Suprapubic skin (tissue), 4 donors: Measurements from ENCODE around the gene ZC3H7B. TPM values are rescaled to one million over a fixed set of nuclear protein-coding genes. Genes with fewer than 3 reads are reported as not detected.

ENCODE experiments used
- DNase-seq, 2 donors: peaks; one replicate each; pipeline ENCODE4 v3.0.0-alpha.2; 2019; ENCODE audit warnings: low spot score in 2 of 2
- H3K27ac ChIP-seq: fragments of 200-600 bp; sonication (generic); one replicate; pipeline ENCODE4 v1.5.1; 2019
- H3K27me3 ChIP-seq: fragments of 200-600 bp; sonication (generic); one replicate; pipeline ENCODE4 v1.5.1; 2019
- H3K36me3 ChIP-seq: fragments of 200-600 bp; sonication (generic); one replicate; pipeline ENCODE4 v1.5.1; 2019
- H3K4me1 ChIP-seq: fragments of 200-600 bp; sonication (generic); one replicate; pipeline ENCODE4 v1.5.1; 2019
- H3K4me3 ChIP-seq: fragments of 200-600 bp; sonication (generic); one replicate; pipeline ENCODE4 v1.5.1; 2019; ENCODE audit warnings: mild to moderate bottlenecking
- H3K9me3 ChIP-seq: fragments of 200-600 bp; sonication (generic); one replicate; pipeline ENCODE4 v1.5.1; 2019
- CTCF ChIP-seq, 2 donors: fragments of 200-600 bp in 1 of 2; fragments of 450-650 bp in 1 of 2; sonication (generic) in 1 of 2; IDR thresholded peaks; one replicate each; pipeline ENCODE4 v1.5.1; 2016 to 2019; ENCODE audit warnings: antibody characterized with exemption in 2 of 2, mild to moderate bottlenecking in 1 of 2, moderate library complexity in 1 of 2
- EP300 ChIP-seq: sonication (generic); formaldehyde crosslinking; IDR thresholded peaks from one replicate; pipeline ENCODE4 v1.6.1; 2017; ENCODE audit warnings: antibody characterized with exemption
- POLR2A ChIP-seq, 2 donors: fragments of 450-650 bp; IDR thresholded peaks; one replicate each; pipeline ENCODE4 v1.6.1; 2017; ENCODE audit warnings: antibody characterized with exemption in 2 of 2, mild to moderate bottlenecking in 2 of 2, moderate library complexity in 2 of 2
- POLR2AphosphoS5 ChIP-seq, 3 donors: sonication (generic); formaldehyde crosslinking; IDR thresholded peaks; one replicate each; pipeline ENCODE4 v1.6.1; 2017; ENCODE audit warnings: antibody characterized with exemption in 3 of 3
- WGBS: methylation state at CpG from one replicate; pipeline ENCODE4 v1.1.5; 2018; 5-methylcytosine and 5-hydroxymethylcytosine counted together
- total RNA-seq, 4 donors: library from RNA; depleted of rRNA; stranded (reverse); fragments of >200 nt; gene quantifications; one replicate each; pipeline ENCODE4 v1.1.0, GENCODE V29; 2016

The ZC3H7B gene
- total RNA-seq, 4 donors from 2014 or later = 29.7 to 45.7 (median 41.0) TPM

- Histone ChIP-seq H3K9me3 (no peaks in the 10 kb centered on the region), H3K27me3 (no peaks in the 10 kb centered on the region), H3K36me3 (peaks cover 42% of the 10 kb centered on the region), H3K27ac (no peak overlapping the region), H3K4me1 (no peaks in the 10 kb centered on the region), H3K4me3 (no peak overlapping the region)
- TF ChIP-seq POLR2AphosphoS5 (IDR thresholded peaks at IDR 0.05) (no peak), CTCF (IDR thresholded peaks at IDR 0.05) (no peak)
- WGBS = 88% methylated on average over 16 of the region's 16 CpGs
- no peak for DNase-seq
Observed at GRCh38 chr22:41320416-41321240, 19.3 kb downstream of the ZC3H7B start.

- TF ChIP-seq EP300 (no peak), POLR2A (IDR thresholded peaks at IDR 0.05) (no peak), POLR2AphosphoS5 (IDR thresholded peaks at IDR 0.05) (no peak), CTCF (IDR thresholded peaks at IDR 0.05) (no peak)
- no peaks in the 10 kb centered on the region for H3K27me3 ChIP-seq
- H3K4me1 ChIP-seq = no peaks in the 10 kb centered on the region
- H3K36me3 ChIP-seq = peaks cover 81% of the 10 kb centered on the region
- H3K27ac ChIP-seq = no peak overlapping the region
- DNase-seq = no peak
- no peak overlapping the region for H3K4me3 ChIP-seq
- no peaks in the 10 kb centered on the region for H3K9me3 ChIP-seq
- WGBS = 93% methylated on average over 5 of the region's 5 CpGs
Observed at GRCh38 chr22:41324821-41325528, 23.6 kb downstream of the ZC3H7B start.

GRCh38 chr22:41327124-41327523 is 25.8 kb downstream of the ZC3H7B start:
- Histone ChIP-seq H3K4me1 (no peaks in the 10 kb centered on the region), H3K4me3 (no peak overlapping the region), H3K9me3 (no peaks in the 10 kb centered on the region), H3K36me3 (peaks cover 95% of the 10 kb centered on the region), H3K27me3 (no peaks in the 10 kb centered on the region), H3K27ac (no peak overlapping the region)
- 95% methylated on average over 11 of the region's 16 CpGs for WGBS
- DNase-seq = no peak
- TF ChIP-seq CTCF (IDR thresholded peaks at IDR 0.05) (no peak), EP300 (no peak), POLR2AphosphoS5 (IDR thresholded peaks at IDR 0.05) (no peak), POLR2A (IDR thresholded peaks at IDR 0.05) (no peak)

- Histone ChIP-seq H3K27me3 (no peaks in the 10 kb centered on the region), H3K27ac (no peak overlapping the region), H3K4me3 (no peak overlapping the region), H3K9me3 (no peaks in the 10 kb centered on the region), H3K36me3 (peaks cover 95% of the 10 kb centered on the region), H3K4me1 (no peaks in the 10 kb centered on the region)
- WGBS = 95% methylated on average over 7 of the region's 7 CpGs
- TF ChIP-seq EP300 (no peak), CTCF (IDR thresholded peaks at IDR 0.05) (no peak), POLR2AphosphoS5 (IDR thresholded peaks at IDR 0.05) (no peak), POLR2A (IDR thresholded peaks at IDR 0.05) (no peak)
- DNase-seq = no peak
Observed at GRCh38 chr22:41330169-41330568, 28.8 kb downstream of the ZC3H7B start.

- Histone ChIP-seq H3K27me3 (no peaks in the 10 kb centered on the region), H3K27ac (no peak overlapping the region), H3K4me3 (no peak overlapping the region), H3K36me3 (peaks cover 90% of the 10 kb centered on the region), H3K9me3 (no peaks in the 10 kb centered on the region), H3K4me1 (no peaks in the 10 kb centered on the region)
- no peak for DNase-seq
- no peak for TF ChIP-seq POLR2AphosphoS5 (IDR thresholded peaks at IDR 0.05)
- TF ChIP-seq EP300 = no peak
- no peak for TF ChIP-seq CTCF (IDR thresholded peaks at IDR 0.05)
- TF ChIP-seq POLR2A (IDR thresholded peaks at IDR 0.05) = no peak
- WGBS = 86% methylated on average over 12 of the region's 15 CpGs
Observed at GRCh38 chr22:41332217-41332939, 31.1 kb downstream of the ZC3H7B start.
